Caco-2 (cell line): Measurements from ENCODE around the gene CTLA4. TPM values are rescaled to one million over a fixed set of nuclear protein-coding genes. Genes with fewer than 3 reads are reported as not detected.

Experiments used
- BruUV-seq: library from RNA; stranded (reverse); fragments of 400-500 nt; replicated peaks from 2 replicates; lab custom pipeline; 2021; lab: Mats Ljungman, UMichigan
- CTCF ChIA-PET: fragments of 300-600 bp; sonication (Branson Sonifier 250); formaldehyde crosslinking; loops from one replicate; lab custom pipeline; 2022; ENCODE audit warnings: antibody characterized with exemption; lab: Charles Lee
- POLR2A ChIA-PET: fragments of 300-600 bp; sonication (Branson Sonifier 250); formaldehyde crosslinking; loops from one replicate; lab custom pipeline; 2022; ENCODE audit warnings: antibody characterized with exemption; lab: Charles Lee
- DNase-seq, 2 experiments: peaks; one replicate each; pipeline versions ENCODE4 v3.0.0 to v3.0.0-alpha.2; 2020 to 2022
- H3K27me3 ChIP-seq: replicated peaks from 2 replicates; pipeline ENCODE4 v1.6.0; 2011; ENCODE audit warnings: low read length; ENCODE audit not compliant: control insufficient read depth, insufficient read depth
- H3K36me3 ChIP-seq: 2 replicates; pipeline ENCODE4 v1.5.1; 2011; ENCODE audit warnings: low read length; ENCODE audit not compliant: control insufficient read depth, insufficient read depth
- H3K4me1 ChIP-seq: fragments of 250-450 bp; sonication (Bioruptor Pico); 2 replicates; pipeline ENCODE4 v1.5.1; 2020; ENCODE audit warnings: mild to moderate bottlenecking
- H3K4me3 ChIP-seq: 2 replicates; pipeline ENCODE4 v1.5.1; 2011; ENCODE audit warnings: low read depth, mild to moderate bottlenecking, control low read depth, low read length
- H3K9me3 ChIP-seq: fragments of 250-450 bp; sonication (Bioruptor Pico); 2 replicates; pipeline ENCODE4 v1.5.1; 2020; ENCODE audit warnings: mild to moderate bottlenecking, moderate library complexity
- H3K27ac Mint-ChIP-seq: one replicate; pipeline ENCODE4 v1.8.0; 2022; ENCODE audit warnings: mixed read lengths; ENCODE audit not compliant: unreplicated experiment
- H3K27me3 Mint-ChIP-seq: one replicate; pipeline ENCODE4 v1.8.0; 2022; ENCODE audit warnings: mixed read lengths; ENCODE audit not compliant: insufficient read depth, unreplicated experiment
- H3K36me3 Mint-ChIP-seq: one replicate; pipeline ENCODE4 v1.8.0; 2022; ENCODE audit warnings: mild to moderate bottlenecking, mixed read lengths; ENCODE audit not compliant: insufficient read depth, unreplicated experiment
- H3K4me1 Mint-ChIP-seq: one replicate; pipeline ENCODE4 v1.8.0; 2022; ENCODE audit warnings: low read depth, mixed read lengths; ENCODE audit not compliant: unreplicated experiment
- H3K4me3 Mint-ChIP-seq: one replicate; pipeline ENCODE4 v1.8.0; 2022; ENCODE audit warnings: mild to moderate bottlenecking, moderate library complexity, mixed read lengths; ENCODE audit not compliant: unreplicated experiment
- H3K9me3 Mint-ChIP-seq: one replicate; pipeline ENCODE4 v1.8.0; 2022; ENCODE audit warnings: mixed read lengths; ENCODE audit not compliant: unreplicated experiment
- CTCF ChIP-seq, 2 experiments: fragments of 200-600 bp in 1 of 2; IDR thresholded peaks; 1 replicate in 1 of 2; 2 replicates in 1 of 2; pipeline versions ENCODE4 v1.5.1 to v1.8.0; 2011 to 2022; ENCODE audit warnings: antibody characterized with exemption in 1 of 2, control low read depth in 1 of 2, inconsistent platforms in 1 of 2, low read depth in 1 of 2, low read length in 1 of 2, mild to moderate bottlenecking in 1 of 2, moderate library complexity in 1 of 2; ENCODE audit not compliant: insufficient read depth in 1 of 2, severe bottlenecking in 1 of 2, unreplicated experiment in 1 of 2
- intact Hi-C: fragments of 100-400 bp; cut with micrococcal nuclease; formaldehyde crosslinking; loops from one replicate; pipeline ENCODE4 v1.10.0; 2022; ENCODE audit not compliant: unreplicated experiment
- total RNA-seq: library from RNA; stranded (reverse); gene quantifications from 2 replicates; pipeline ENCODE4 v1.2.3, GENCODE V29; 2022

The CTLA4 gene
- total RNA-seq, 1 experiment from 2014 or later = 0.43 TPM

- H3K9me3 Mint-ChIP-seq = no peaks in the 10 kb centered on the region
- intact Hi-C loops = no loop called here
- POLR2A ChIA-PET = no interaction called here
Observed at GRCh38 chr2:203914546-203915182, 47.1 kb downstream of the CTLA4 start.

GRCh38 chr2:203915256-203915655 is 47.7 kb downstream of the CTLA4 start:
- peaks cover 8% of the 10 kb centered on the region; the same call in 1 of the 2 replicates for H3K4me1 ChIP-seq
- TF ChIP-seq CTCF (IDR thresholded peaks at IDR 0.05; ENCODE audit: insufficient read depth in 1 of 2, low read depth in 1 of 2, low read length in 1 of 2, severe bottlenecking in 1 of 2, unreplicated experiment in 1 of 2) = no peak
- intact Hi-C loops = no loop called here
- Mint-ChIP-seq H3K9me3 (no peaks in the 10 kb centered on the region), H3K27ac (no peak overlapping the region), H3K27me3 (peaks cover 9% of the 10 kb centered on the region), H3K36me3 (peaks cover 4% of the 10 kb centered on the region), H3K4me3 (no peak overlapping the region), H3K4me1 (peaks cover 8% of the 10 kb centered on the region)
- H3K9me3 ChIP-seq = no peaks in the 10 kb centered on the region
- ChIA-PET CTCF (no interaction called here), POLR2A (no interaction called here)
- DNase-seq = no peak
- BruUV-seq = no TSS peak
- H3K4me3 ChIP-seq = no peak overlapping the region
- H3K36me3 ChIP-seq = no peaks in the 10 kb centered on the region
- no peaks in the 10 kb centered on the region for H3K27me3 ChIP-seq

More at GRCh38 chr2:203914546-203915182, 47.1 kb downstream of the CTLA4 start:
- no peaks in the 10 kb centered on the region for H3K9me3 ChIP-seq
- no peaks in the 10 kb centered on the region for H3K27me3 ChIP-seq
- H3K36me3 ChIP-seq = no peaks in the 10 kb centered on the region
- CTCF ChIA-PET = interaction anchor here (0.6 to 0.7 kb wide), 2 partner anchors 9 to 677 kb away, joined by 3 read pairs; no protein-coding TSS in a partner anchor
- Mint-ChIP-seq H3K27ac (no peak overlapping the region), H3K4me1 (peaks cover 8% of the 10 kb centered on the region), H3K36me3 (peaks cover 4% of the 10 kb centered on the region), H3K4me3 (peak overlapping the region; percentile 68), H3K27me3 (peaks cover 9% of the 10 kb centered on the region)
- peaks cover 11% of the 10 kb centered on the region for H3K4me1 ChIP-seq
- DNase-seq = no peak
- no peak overlapping the region for H3K4me3 ChIP-seq
- BruUV-seq = no TSS peak
- TF ChIP-seq CTCF (IDR thresholded peaks at IDR 0.05; ENCODE audit: insufficient read depth in 1 of 2, low read depth in 1 of 2, low read length in 1 of 2, severe bottlenecking in 1 of 2, unreplicated experiment in 1 of 2) = no peak

GRCh38 chr2:203916756-203917155 is 49.2 kb downstream of the CTLA4 start:
- ChIA-PET CTCF (no interaction called here), POLR2A (no interaction called here)
- H3K36me3 ChIP-seq = no peaks in the 10 kb centered on the region
- H3K4me1 ChIP-seq = peaks cover 8% of the 10 kb centered on the region; the same call in 1 of the 2 replicates
- no peak overlapping the region for H3K27ac Mint-ChIP-seq
- H3K27me3 Mint-ChIP-seq = peaks cover 9% of the 10 kb centered on the region
- no peaks in the 10 kb centered on the region for H3K27me3 ChIP-seq
- intact Hi-C loops = no loop called here
- peaks cover 4% of the 10 kb centered on the region for H3K36me3 Mint-ChIP-seq
- no peak overlapping the region for H3K4me3 Mint-ChIP-seq
- no peak for DNase-seq
- H3K9me3 Mint-ChIP-seq = no peaks in the 10 kb centered on the region
- no TSS peak for BruUV-seq
- peaks cover 8% of the 10 kb centered on the region for H3K4me1 Mint-ChIP-seq
- H3K4me3 ChIP-seq = no peak overlapping the region
- no peak for TF ChIP-seq CTCF (IDR thresholded peaks at IDR 0.05; ENCODE audit: insufficient read depth in 1 of 2, low read depth in 1 of 2, low read length in 1 of 2, severe bottlenecking in 1 of 2, unreplicated experiment in 1 of 2)
- no peaks in the 10 kb centered on the region for H3K9me3 ChIP-seq
